Ishikawa (cell line): ENCODE measurements around the gene ELANE.

ENCODE experiments used
- CEBPB ChIP-seq: IDR thresholded peaks from 2 replicates; pipeline ENCODE4 v1.6.1; 2012
- CREB1 ChIP-seq: IDR thresholded peaks from 2 replicates; pipeline ENCODE4 v1.6.1; 2012; ENCODE audit warnings: low read depth
- EGR1 ChIP-seq: IDR thresholded peaks from 2 replicates; pipeline ENCODE4 v1.6.1; 2012
- EP300 ChIP-seq: IDR thresholded peaks from 2 replicates; pipeline ENCODE4 v1.6.1; 2012; ENCODE audit warnings: borderline replicate concordance
- FOXM1 ChIP-seq: IDR thresholded peaks from 2 replicates; pipeline ENCODE4 v1.6.1; 2012; ENCODE audit warnings: low read depth, borderline replicate concordance
- NFIC ChIP-seq: IDR thresholded peaks from 2 replicates; pipeline ENCODE4 v1.6.1; 2012
- RAD21 ChIP-seq: IDR thresholded peaks from 2 replicates; pipeline ENCODE4 v1.6.1; 2012; ENCODE audit warnings: low read depth
- TAF1 ChIP-seq: IDR thresholded peaks from 2 replicates; pipeline ENCODE4 v1.6.1; 2012; ENCODE audit warnings: low read depth, mild to moderate bottlenecking
- TEAD4 ChIP-seq: IDR thresholded peaks from 2 replicates; pipeline ENCODE4 v1.6.1; 2012
- YY1 ChIP-seq: IDR thresholded peaks from 2 replicates; pipeline ENCODE4 v1.6.1; 2012; ENCODE audit warnings: low read depth
- ZBTB7A ChIP-seq: IDR thresholded peaks from 2 replicates; pipeline ENCODE4 v1.6.1; 2012; ENCODE audit warnings: low read depth
- TF ChIP-seq, protein P1 (sequence below): IDR thresholded peaks from 2 replicates; pipeline ENCODE4 v1.6.1; 2012
- TF ChIP-seq, protein P2 (sequence below): IDR thresholded peaks from 2 replicates; pipeline ENCODE4 v1.6.1; 2012; ENCODE audit warnings: low read depth, mild to moderate bottlenecking
- TF ChIP-seq, protein P3 (sequence below): IDR thresholded peaks from 2 replicates; pipeline ENCODE4 v1.6.1; 2012

DNA sequence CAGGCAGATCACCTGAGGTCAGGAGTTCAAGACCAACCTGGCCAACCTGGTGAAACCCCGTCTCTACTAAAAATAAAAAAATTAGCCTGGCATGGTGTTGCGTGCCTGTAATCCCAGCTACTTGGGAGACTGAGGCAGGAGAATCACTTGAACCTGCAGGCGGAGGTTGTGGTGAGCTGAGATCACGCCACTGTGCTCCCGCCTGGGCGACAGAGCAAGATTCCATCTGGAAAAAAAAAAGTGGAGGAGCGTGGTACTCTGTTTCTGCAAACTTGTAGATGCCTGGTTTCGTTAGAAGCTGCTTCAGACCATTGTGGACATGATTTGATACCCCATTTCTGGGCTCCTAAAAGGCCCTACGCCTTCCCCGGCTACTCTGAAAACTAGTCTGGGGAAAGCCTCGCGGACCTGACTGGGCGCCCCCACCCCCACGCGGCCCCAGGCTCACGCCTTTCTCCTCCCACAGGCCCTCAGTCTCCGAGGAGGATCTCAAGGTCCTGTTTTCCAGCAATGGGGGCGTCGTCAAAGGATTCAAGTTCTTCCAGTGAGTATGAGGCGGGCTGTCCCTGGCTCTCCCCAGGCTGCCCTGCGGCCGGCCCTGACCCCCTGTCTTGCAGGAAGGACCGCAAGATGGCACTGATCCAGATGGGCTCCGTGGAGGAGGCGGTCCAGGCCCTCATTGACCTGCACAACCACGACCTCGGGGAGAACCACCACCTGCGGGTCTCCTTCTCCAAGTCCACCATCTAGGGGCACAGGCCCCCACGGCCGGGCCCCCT is 41.8 kb upstream of the ELANE start:
- TF ChIP-seq RAD21 (no peak), TEAD4 (no peak), EP300 (no peak), CEBPB (no peak), CREB1 (no peak), TAF1 (no peak), YY1 (no peak), EGR1 (no peak), FOXM1 (no peak), ZBTB7A (no peak), NFIC (0 out of 2 replicates have a peak, but pooled peaks have one; percentile 10)
- TF ChIP-seq, protein P1, sequence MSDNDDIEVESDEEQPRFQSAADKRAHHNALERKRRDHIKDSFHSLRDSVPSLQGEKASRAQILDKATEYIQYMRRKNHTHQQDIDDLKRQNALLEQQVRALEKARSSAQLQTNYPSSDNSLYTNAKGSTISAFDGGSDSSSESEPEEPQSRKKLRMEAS: no peak
- TF ChIP-seq, protein P2, sequence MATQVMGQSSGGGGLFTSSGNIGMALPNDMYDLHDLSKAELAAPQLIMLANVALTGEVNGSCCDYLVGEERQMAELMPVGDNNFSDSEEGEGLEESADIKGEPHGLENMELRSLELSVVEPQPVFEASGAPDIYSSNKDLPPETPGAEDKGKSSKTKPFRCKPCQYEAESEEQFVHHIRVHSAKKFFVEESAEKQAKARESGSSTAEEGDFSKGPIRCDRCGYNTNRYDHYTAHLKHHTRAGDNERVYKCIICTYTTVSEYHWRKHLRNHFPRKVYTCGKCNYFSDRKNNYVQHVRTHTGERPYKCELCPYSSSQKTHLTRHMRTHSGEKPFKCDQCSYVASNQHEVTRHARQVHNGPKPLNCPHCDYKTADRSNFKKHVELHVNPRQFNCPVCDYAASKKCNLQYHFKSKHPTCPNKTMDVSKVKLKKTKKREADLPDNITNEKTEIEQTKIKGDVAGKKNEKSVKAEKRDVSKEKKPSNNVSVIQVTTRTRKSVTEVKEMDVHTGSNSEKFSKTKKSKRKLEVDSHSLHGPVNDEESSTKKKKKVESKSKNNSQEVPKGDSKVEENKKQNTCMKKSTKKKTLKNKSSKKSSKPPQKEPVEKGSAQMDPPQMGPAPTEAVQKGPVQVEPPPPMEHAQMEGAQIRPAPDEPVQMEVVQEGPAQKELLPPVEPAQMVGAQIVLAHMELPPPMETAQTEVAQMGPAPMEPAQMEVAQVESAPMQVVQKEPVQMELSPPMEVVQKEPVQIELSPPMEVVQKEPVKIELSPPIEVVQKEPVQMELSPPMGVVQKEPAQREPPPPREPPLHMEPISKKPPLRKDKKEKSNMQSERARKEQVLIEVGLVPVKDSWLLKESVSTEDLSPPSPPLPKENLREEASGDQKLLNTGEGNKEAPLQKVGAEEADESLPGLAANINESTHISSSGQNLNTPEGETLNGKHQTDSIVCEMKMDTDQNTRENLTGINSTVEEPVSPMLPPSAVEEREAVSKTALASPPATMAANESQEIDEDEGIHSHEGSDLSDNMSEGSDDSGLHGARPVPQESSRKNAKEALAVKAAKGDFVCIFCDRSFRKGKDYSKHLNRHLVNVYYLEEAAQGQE: no peak
- TF ChIP-seq, protein P3, sequence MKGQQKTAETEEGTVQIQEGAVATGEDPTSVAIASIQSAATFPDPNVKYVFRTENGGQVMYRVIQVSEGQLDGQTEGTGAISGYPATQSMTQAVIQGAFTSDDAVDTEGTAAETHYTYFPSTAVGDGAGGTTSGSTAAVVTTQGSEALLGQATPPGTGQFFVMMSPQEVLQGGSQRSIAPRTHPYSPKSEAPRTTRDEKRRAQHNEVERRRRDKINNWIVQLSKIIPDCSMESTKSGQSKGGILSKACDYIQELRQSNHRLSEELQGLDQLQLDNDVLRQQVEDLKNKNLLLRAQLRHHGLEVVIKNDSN: no peak
